Mucosa of descending colon (tissue), 3 donors: Measurements from ENCODE around the gene KRTAP22-2. TPM values are rescaled to one million over a fixed set of nuclear protein-coding genes. Genes with fewer than 3 reads are reported as not detected.

Experiments used
- ATAC-seq: fragments of 200-7000 bp; cut with Tn5 transposase; one replicate; pipeline ENCODE4 v1.9.1; 2020; ENCODE audit warnings: mild to moderate bottlenecking, moderate library complexity
- DNase-seq, 3 donors: peaks; one replicate each; pipeline ENCODE4 v3.0.0-alpha.2; 2020
- H3K36me3 ChIP-seq: fragments of 200-600 bp; one replicate; pipeline ENCODE4 v1.8.0; 2021; ENCODE audit warnings: low read depth, mild to moderate bottlenecking
- H3K4me1 ChIP-seq: fragments of 200-600 bp; one replicate; pipeline ENCODE4 v1.8.0; 2021; ENCODE audit warnings: low read depth, mild to moderate bottlenecking
- H3K4me3 ChIP-seq: fragments of 200-600 bp; one replicate; pipeline ENCODE4 v1.8.0; 2021; ENCODE audit warnings: mild to moderate bottlenecking
- H3K9me3 ChIP-seq: fragments of 200-600 bp; one replicate; pipeline ENCODE4 v1.8.0; 2021; ENCODE audit warnings: mild to moderate bottlenecking
- intact Hi-C, 2 donors: fragments of 100-400 bp; cut with DNase I in 1 of 2; cut with micrococcal nuclease in 1 of 2; formaldehyde crosslinking; loops; one replicate each; pipeline versions ENCODE4 v1.11.0 to v1.11.1; 2022; cut with DNase I, micrococcal nuclease
- long read RNA-seq, 2 donors: library from polyadenylated mRNA; unstranded; transcript quantifications; one replicate each; pipeline ENCODE4 v2.0.0, GENCODE V29; 2019 to 2021
- total RNA-seq, 3 donors: library from RNA; stranded (reverse); fragmentation: NEBNext Ultra II Directional in 2 of 3; extraction: Animal tissue kit (Norgen Biotek cat#: 25700) in 2 of 3; gene quantifications; one replicate each; pipeline versions ENCODE4 v1.2.1 to v1.2.4, GENCODE V29; 2021 to 2023
- TF ChIP-seq, protein P1 (sequence below): fragments of 200-600 bp; IDR thresholded peaks from one replicate; pipeline ENCODE4 v1.8.0; 2022; ENCODE audit warnings: antibody characterized with exemption, mild to moderate bottlenecking
- donor health status: DM: no; HTN: no; CAD: no; lungs with moderate emphysema.
- donor health status: DM: no; HTN: no; CAD: no.
- donor health status: DM: no; HTN: yes; CAD: no.

The KRTAP22-2 gene
- not detected for total RNA-seq
- long read RNA-seq, donor 1: 0 reads
- long read RNA-seq, donor 2: 0 reads

GRCh38 chr21:30590297-30590696 is at the start of gene KRTAP22-2:
Gene KRTAP22-2 (minus strand): TSS chr21:30590397.
- TF ChIP-seq, protein P1, sequence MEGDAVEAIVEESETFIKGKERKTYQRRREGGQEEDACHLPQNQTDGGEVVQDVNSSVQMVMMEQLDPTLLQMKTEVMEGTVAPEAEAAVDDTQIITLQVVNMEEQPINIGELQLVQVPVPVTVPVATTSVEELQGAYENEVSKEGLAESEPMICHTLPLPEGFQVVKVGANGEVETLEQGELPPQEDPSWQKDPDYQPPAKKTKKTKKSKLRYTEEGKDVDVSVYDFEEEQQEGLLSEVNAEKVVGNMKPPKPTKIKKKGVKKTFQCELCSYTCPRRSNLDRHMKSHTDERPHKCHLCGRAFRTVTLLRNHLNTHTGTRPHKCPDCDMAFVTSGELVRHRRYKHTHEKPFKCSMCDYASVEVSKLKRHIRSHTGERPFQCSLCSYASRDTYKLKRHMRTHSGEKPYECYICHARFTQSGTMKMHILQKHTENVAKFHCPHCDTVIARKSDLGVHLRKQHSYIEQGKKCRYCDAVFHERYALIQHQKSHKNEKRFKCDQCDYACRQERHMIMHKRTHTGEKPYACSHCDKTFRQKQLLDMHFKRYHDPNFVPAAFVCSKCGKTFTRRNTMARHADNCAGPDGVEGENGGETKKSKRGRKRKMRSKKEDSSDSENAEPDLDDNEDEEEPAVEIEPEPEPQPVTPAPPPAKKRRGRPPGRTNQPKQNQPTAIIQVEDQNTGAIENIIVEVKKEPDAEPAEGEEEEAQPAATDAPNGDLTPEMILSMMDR: no peak
- Histone ChIP-seq H3K9me3 (peaks cover 44% of the 10 kb centered on the region), H3K36me3 (no peaks in the 10 kb centered on the region), H3K4me3 (no peak within 1 kb of the TSS), H3K4me1 (no peaks in the 10 kb centered on the region)
- intact Hi-C loops: no loop called here
- no peak for ATAC-seq
- no peak for DNase-seq

GRCh38 chr21:30638686-30639085 is 48.5 kb upstream of the KRTAP22-2 start:
- H3K36me3 ChIP-seq: no peaks in the 10 kb centered on the region
- no peaks in the 10 kb centered on the region for H3K4me1 ChIP-seq
- ATAC-seq: no peak
- intact Hi-C loops: no loop called here
- peaks cover 56% of the 10 kb centered on the region for H3K9me3 ChIP-seq
- no peak for DNase-seq
- H3K4me3 ChIP-seq: no peak overlapping the region
- TF ChIP-seq, protein P1: no peak

- intact Hi-C loops: no loop called here
- no peak within 1 kb of the TSS for H3K4me3 ChIP-seq
- H3K9me3 ChIP-seq: peaks cover 54% of the 10 kb centered on the region
- no peaks in the 10 kb centered on the region for H3K36me3 ChIP-seq
- TF ChIP-seq, protein P1: no peak
- no peaks in the 10 kb centered on the region for H3K4me1 ChIP-seq
- ATAC-seq (no peak), DNase-seq (no peak)
Measured at GRCh38 chr21:30634906-30635305, 44.7 kb upstream of the KRTAP22-2 start, which contains the start of gene KRTAP20-2. Gene KRTAP20-2 (plus strand): TSS chr21:30635206. CDS start chr21:30635264, 58 bp downstream.

DNA sequence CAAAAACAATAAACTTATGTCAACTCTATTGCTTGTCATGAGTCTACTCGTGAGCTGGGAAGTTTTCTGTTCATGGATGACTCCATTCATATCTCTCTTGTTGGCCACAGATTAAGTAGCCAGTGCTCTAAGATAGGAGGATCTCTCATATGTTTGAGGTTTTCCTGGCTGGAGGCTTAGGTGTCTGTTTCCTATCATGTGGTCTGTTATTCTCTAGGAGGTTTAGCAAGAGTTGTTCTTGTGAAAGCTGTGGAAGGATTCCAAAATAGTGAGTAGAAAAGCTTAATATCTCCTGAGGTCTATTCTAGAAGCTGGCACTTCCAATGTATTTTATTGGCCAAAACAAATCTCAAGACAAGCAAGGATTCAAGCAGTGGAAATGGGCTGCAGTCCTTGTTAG is 39.0 kb upstream of the KRTAP22-2 start:
- H3K36me3 ChIP-seq: no peaks in the 10 kb centered on the region
- TF ChIP-seq, protein P1: no peak
- peaks cover 75% of the 10 kb centered on the region for H3K9me3 ChIP-seq
- no peak overlapping the region for H3K4me3 ChIP-seq
- ATAC-seq (no peak), DNase-seq (no peak)
- no peaks in the 10 kb centered on the region for H3K4me1 ChIP-seq
- intact Hi-C loops: no loop called here

GRCh38 chr21:30628109-30628508 is 37.9 kb upstream of the KRTAP22-2 start:
- no peaks in the 10 kb centered on the region for H3K4me1 ChIP-seq
- H3K4me3 ChIP-seq: no peak overlapping the region
- TF ChIP-seq, protein P1: no peak
- peaks cover 73% of the 10 kb centered on the region for H3K9me3 ChIP-seq
- ATAC-seq (no peak), DNase-seq (no peak)
- H3K36me3 ChIP-seq: no peaks in the 10 kb centered on the region
- intact Hi-C loops: no loop called here
